ENCODE measurements around the gene CD99. TPM values are rescaled to one million over a fixed set of nuclear protein-coding genes. Genes with fewer than 3 reads are reported as not detected.

Gene CD99
- total RNA-seq, 1 experiment from 2014 or later, result 1,443 TPM

- ChIA-PET CTCF (no interaction called here), POLR2A (ENCODE audit: low non-redundant PET) (no interaction called here)
- Histone ChIP-seq H3K36me3 (ENCODE audit: insufficient read depth, low read length, poor library complexity, severe bottlenecking) (peaks cover 19% of the 10 kb centered on the region), H3K4me3 (ENCODE audit: low read depth, low read length, poor library complexity, severe bottlenecking) (no peak overlapping the region), H3K4me1 (ENCODE audit: insufficient read depth, low read length, poor library complexity, severe bottlenecking) (no peaks in the 10 kb centered on the region), H3K27me3 (replicated peaks; ENCODE audit: insufficient read depth, low read depth, low read length, poor library complexity) (no peaks in the 10 kb centered on the region), H3K27ac (ENCODE audit: low read depth, low read length, poor library complexity, severe bottlenecking) (no peak overlapping the region), H3K9me3 (ENCODE audit: low read depth, low read length, poor library complexity, severe bottlenecking) (no peaks in the 10 kb centered on the region)
- BruUV-seq (replicated peaks), result no TSS peak
- TF ChIP-seq EZH2 (IDR thresholded peaks at IDR 0.05; ENCODE audit: borderline replicate concordance, low read depth, low read length, poor library complexity, severe bottlenecking) (no peak), CTCF (conservative IDR thresholded peaks at IDR 0.05; ENCODE audit: low read depth, low read length) (no peak)
- no peak for DNase-seq (ENCODE audit: low spot score)
- intact Hi-C loops (cut with micrococcal nuclease; ENCODE audit: unreplicated experiment), result loop anchor here (1.0 to 2.0 kb wide), 2 partner anchors 168 to 177 kb away; no protein-coding TSS in a partner anchor
Measured at GRCh38 chrX:2643880-2644279, 47.2 kb upstream of the CD99 start.

GRCh38 chrX:2645563-2645962 is 45.5 kb upstream of the CD99 start:
- Histone ChIP-seq H3K27ac (ENCODE audit: low read depth, low read length, poor library complexity, severe bottlenecking) (no peak overlapping the region), H3K27me3 (replicated peaks; ENCODE audit: insufficient read depth, low read depth, low read length, poor library complexity) (no peaks in the 10 kb centered on the region), H3K4me3 (ENCODE audit: low read depth, low read length, poor library complexity, severe bottlenecking) (no peak overlapping the region), H3K9me3 (ENCODE audit: low read depth, low read length, poor library complexity, severe bottlenecking) (no peaks in the 10 kb centered on the region), H3K4me1 (ENCODE audit: insufficient read depth, low read length, poor library complexity, severe bottlenecking) (peaks cover 4% of the 10 kb centered on the region), H3K36me3 (ENCODE audit: insufficient read depth, low read length, poor library complexity, severe bottlenecking) (peaks cover 8% of the 10 kb centered on the region)
- DNase-seq (ENCODE audit: low spot score), result no peak
- intact Hi-C loops (cut with micrococcal nuclease; ENCODE audit: unreplicated experiment), result loop anchor here (2.0 kb wide), 1 partner anchor 175 kb away; no protein-coding TSS in a partner anchor
- POLR2A ChIA-PET (ENCODE audit: low non-redundant PET), result no interaction called here
- BruUV-seq (replicated peaks), result no TSS peak
- TF ChIP-seq EZH2 (IDR thresholded peaks at IDR 0.05; ENCODE audit: borderline replicate concordance, low read depth, low read length, poor library complexity, severe bottlenecking), result no peak
- no peak for TF ChIP-seq CTCF (conservative IDR thresholded peaks at IDR 0.05; ENCODE audit: low read depth, low read length)
- CTCF ChIA-PET, result no interaction called here

- intact Hi-C loops (cut with micrococcal nuclease; ENCODE audit: unreplicated experiment), result no loop called here
- ChIA-PET CTCF (no interaction called here), POLR2A (ENCODE audit: low non-redundant PET) (no interaction called here)
- Histone ChIP-seq H3K9me3 (ENCODE audit: low read depth, low read length, poor library complexity, severe bottlenecking) (no peaks in the 10 kb centered on the region), H3K4me1 (ENCODE audit: insufficient read depth, low read length, poor library complexity, severe bottlenecking) (peaks cover 10% of the 10 kb centered on the region), H3K36me3 (ENCODE audit: insufficient read depth, low read length, poor library complexity, severe bottlenecking) (no peaks in the 10 kb centered on the region), H3K27me3 (replicated peaks; ENCODE audit: insufficient read depth, low read depth, low read length, poor library complexity) (no peaks in the 10 kb centered on the region), H3K27ac (ENCODE audit: low read depth, low read length, poor library complexity, severe bottlenecking) (no peak overlapping the region), H3K4me3 (ENCODE audit: low read depth, low read length, poor library complexity, severe bottlenecking) (no peak overlapping the region)
- TF ChIP-seq EZH2 (IDR thresholded peaks at IDR 0.05; ENCODE audit: borderline replicate concordance, low read depth, low read length, poor library complexity, severe bottlenecking), result no peak
- no peak for TF ChIP-seq CTCF (conservative IDR thresholded peaks at IDR 0.05; ENCODE audit: low read depth, low read length)
- DNase-seq (ENCODE audit: low spot score), result no peak
- BruUV-seq (replicated peaks), result no TSS peak
Measured at GRCh38 chrX:2647627-2648026, 43.5 kb upstream of the CD99 start.
